C4-2B (cell line): ENCODE results near the gene TBPL1.

ENCODE experiments used
- H3K27ac ChIP-seq: fragments of 450-650 bp; 2 replicates; pipeline ENCODE4 v1.5.1; 2017
- CTCF ChIP-seq: fragments of 450-650 bp; conservative IDR thresholded peaks from 2 replicates; pipeline ENCODE4 v1.5.1; 2017; ENCODE audit warnings: mild to moderate bottlenecking
- ZFX ChIP-seq: fragments of 450-650 bp; IDR thresholded peaks from 2 replicates; pipeline ENCODE4 v1.6.1; 2017

Gene TBPL1

GRCh38 chr6:133947302-133947900 is 5.6 kb upstream of the TBPL1 start:
- TF ChIP-seq CTCF (no peak), ZFX (no peak)
- peak overlapping the region; percentile 91 for H3K27ac ChIP-seq

GRCh38 chr6:133948472-133948871 is 4.6 kb upstream of the TBPL1 start:
- peak overlapping the region; percentile 91 for H3K27ac ChIP-seq
- TF ChIP-seq CTCF (no peak), ZFX (no peak)

GRCh38 chr6:133951227-133951626 is 1.8 kb upstream of the TBPL1 start:
- no peak overlapping the region for H3K27ac ChIP-seq

GRCh38 chr6:133951881-133952814 is 876 bp upstream of the TBPL1 start:
- TF ChIP-seq CTCF, result peak; percentile 39
- TF ChIP-seq ZFX, result 0 out of 2 replicates have a peak, but pooled peaks have one; percentile 13
- peak overlapping the region; percentile 85 for H3K27ac ChIP-seq

More at GRCh38 chr6:133951227-133951626, 1.8 kb upstream of the TBPL1 start:
- TF ChIP-seq ZFX, result no peak
- no peak for TF ChIP-seq CTCF

GRCh38 chr6:133953634-133954415 is 801 bp downstream of the TBPL1 start:
- no peak for TF ChIP-seq ZFX
- no peak for TF ChIP-seq CTCF
- peak overlapping the region; percentile 85 for H3K27ac ChIP-seq

- no peak overlapping the region for H3K27ac ChIP-seq
- TF ChIP-seq ZFX (no peak), CTCF (no peak)
Measured at GRCh38 chr6:133954657-133955576, 1.9 kb downstream of the TBPL1 start.
